Sigmoid colon (tissue), 7 donors: Measurements from ENCODE around the gene TRAF3IP1. TPM values are rescaled to one million over a fixed set of nuclear protein-coding genes. Genes with fewer than 3 reads are reported as not detected.

ENCODE experiments used
- DNase-seq: peaks from one replicate; pipeline ENCODE4 v3.0.0-alpha.2; 2019
- H3K27ac ChIP-seq, 4 donors: fragments of 200-600 bp; sonication (generic); one replicate each; pipeline ENCODE4 v1.5.1; 2016 to 2019; ENCODE audit warnings: mild to moderate bottlenecking in 1 of 4
- H3K27me3 ChIP-seq, 3 donors: fragments of 200-600 bp; sonication (generic); one replicate each; pipeline ENCODE4 v1.5.1; 2019; ENCODE audit warnings: mild to moderate bottlenecking in 1 of 3
- H3K36me3 ChIP-seq, 4 donors: fragments of 200-600 bp; sonication (generic); one replicate each; pipeline ENCODE4 v1.5.1; 2016 to 2019
- H3K4me1 ChIP-seq, 4 donors: fragments of 200-600 bp; sonication (generic); one replicate each; pipeline ENCODE4 v1.5.1; 2017 to 2019
- H3K4me3 ChIP-seq, 4 donors: fragments of 200-600 bp; sonication (generic); one replicate each; pipeline ENCODE4 v1.5.1; 2017 to 2019; ENCODE audit warnings: mild to moderate bottlenecking in 2 of 4, moderate library complexity in 1 of 4
- H3K9me3 ChIP-seq, 4 donors: fragments of 200-600 bp in 3 of 4; sonication (generic) in 3 of 4; one replicate each; pipeline versions ENCODE4 v1.5.1 to v1.6.1; 2013 to 2019
- CTCF ChIP-seq, 4 experiments: fragments of 450-650 bp in 3 of 4; fragments of 200-600 bp in 1 of 4; IDR thresholded peaks; one replicate each; pipeline ENCODE4 v1.5.1; 2016 to 2019; ENCODE audit warnings: antibody characterized with exemption in 4 of 4, mild to moderate bottlenecking in 3 of 4, moderate library complexity in 2 of 4
- EP300 ChIP-seq, 4 donors: sonication (generic); formaldehyde crosslinking; IDR thresholded peaks; one replicate each; pipeline ENCODE4 v1.6.1; 2017; ENCODE audit warnings: antibody characterized with exemption in 4 of 4
- POLR2A ChIP-seq, 2 donors: fragments of 450-650 bp; IDR thresholded peaks; one replicate each; pipeline ENCODE4 v1.6.1; 2016; ENCODE audit warnings: antibody characterized with exemption in 2 of 2, mild to moderate bottlenecking in 2 of 2, moderate library complexity in 2 of 2
- POLR2AphosphoS5 ChIP-seq, 4 donors: sonication (generic); formaldehyde crosslinking; IDR thresholded peaks; one replicate each; pipeline ENCODE4 v1.6.1; 2017; ENCODE audit warnings: antibody characterized with exemption in 4 of 4
- WGBS, 2 donors: extraction: QIAGEN DNeasy Blood & Tissue Kit; methylation state at CpG; one replicate each; pipeline ENCODE4 v1.1.7; 2013; 5-methylcytosine and 5-hydroxymethylcytosine counted together
- intact Hi-C: fragments of 100-400 bp; cut with DNase I; formaldehyde crosslinking; loops from one replicate; pipeline ENCODE4 v1.15.1; 2023
- polyA plus RNA-seq, 3 donors: library from polyadenylated mRNA; stranded (reverse); fragments of 200-250 nt; gene quantifications; one replicate each; pipeline ENCODE4 v1.2.3, GENCODE V29; 2013
- total RNA-seq, 4 donors: library from RNA; depleted of rRNA; stranded (reverse); fragments of >200 nt; gene quantifications; one replicate each; pipeline ENCODE4 v1.1.0, GENCODE V29; 2016
- donor health status: healthy with polysubstance abuse.
- donor health status: Bipolar disorder and iron deficiency.
- donor health status: healthy.

Gene TRAF3IP1
- total and polyA plus RNA-seq, 7 donors: 6.9 to 20.8 (median 17.5) TPM

GRCh38 chr2:238431456-238431855 lies 111.1 kb downstream of the TRAF3IP1 start:
- no peaks in the 10 kb centered on the region for H3K27me3 ChIP-seq
- intact Hi-C loops: no loop called here
- TF ChIP-seq POLR2AphosphoS5 (IDR thresholded peaks at IDR 0.05) (no peak), EP300 (IDR thresholded peaks at IDR 0.05) (no peak), POLR2A (IDR thresholded peaks at IDR 0.05) (no peak), CTCF (IDR thresholded peaks at IDR 0.05) (no peak)
- no peak overlapping the region for H3K4me3 ChIP-seq
- no peak overlapping the region for H3K27ac ChIP-seq
- no peaks in the 10 kb centered on the region for H3K9me3 ChIP-seq
- 74 to 82% methylated on average over 1 of the region's 1 CpG for WGBS, 2 donors
- H3K36me3 ChIP-seq: peaks cover 0 to 38% (median 22%) of the 10 kb centered on the region in 4 donors
- H3K4me1 ChIP-seq: peaks cover 0 to 22% (median 18%) of the 10 kb centered on the region in 4 donors
- DNase-seq: no peak

GRCh38 chr2:238433300-238433915 lies 113.1 kb downstream of the TRAF3IP1 start:
- no peak for TF ChIP-seq POLR2AphosphoS5 (IDR thresholded peaks at IDR 0.05)
- TF ChIP-seq EP300 (IDR thresholded peaks at IDR 0.05): no peak
- TF ChIP-seq CTCF (IDR thresholded peaks at IDR 0.05): no peak
- TF ChIP-seq POLR2A (IDR thresholded peaks at IDR 0.05): no peak
- H3K36me3 ChIP-seq: peaks cover 0 to 50% (median 26%) of the 10 kb centered on the region in 4 donors
- no peaks in the 10 kb centered on the region for H3K9me3 ChIP-seq
- no peaks in the 10 kb centered on the region for H3K27me3 ChIP-seq
- no peak for DNase-seq
- H3K27ac ChIP-seq: no peak overlapping the region
- peaks cover 0 to 12% (median 6%) of the 10 kb centered on the region in 4 donors for H3K4me1 ChIP-seq
- WGBS, 2 donors: 91 to 95% methylated on average over 14 of the region's 14 CpGs
- intact Hi-C loops: no loop called here
- H3K4me3 ChIP-seq: no peak overlapping the region

- Histone ChIP-seq H3K27ac (no peak overlapping the region), H3K4me1 (peaks cover 0 to 12% (median 1%) of the 10 kb centered on the region in 4 donors), H3K9me3 (no peaks in the 10 kb centered on the region), H3K27me3 (no peaks in the 10 kb centered on the region), H3K4me3 (no peak overlapping the region), H3K36me3 (peaks cover 0 to 57% (median 26%) of the 10 kb centered on the region in 4 donors)
- intact Hi-C loops: no loop called here
- WGBS, 2 donors: 92 to 94% methylated on average over 13 of the region's 13 CpGs
- no peak for TF ChIP-seq POLR2A (IDR thresholded peaks at IDR 0.05)
- no peak for TF ChIP-seq CTCF (IDR thresholded peaks at IDR 0.05)
- TF ChIP-seq EP300 (IDR thresholded peaks at IDR 0.05): no peak
- no peak for TF ChIP-seq POLR2AphosphoS5 (IDR thresholded peaks at IDR 0.05)
- no peak for DNase-seq
Measured at GRCh38 chr2:238433941-238434845, 113.9 kb downstream of the TRAF3IP1 start.

GRCh38 chr2:238434846-238435751 lies 114.8 kb downstream of the TRAF3IP1 start:
- no peak for DNase-seq
- H3K4me3 ChIP-seq: no peak overlapping the region
- no peak overlapping the region for H3K27ac ChIP-seq
- H3K36me3 ChIP-seq: peaks cover 0 to 60% (median 26%) of the 10 kb centered on the region in 4 donors
- intact Hi-C loops: no loop called here
- H3K27me3 ChIP-seq: no peaks in the 10 kb centered on the region
- TF ChIP-seq EP300 (IDR thresholded peaks at IDR 0.05) (no peak), POLR2AphosphoS5 (IDR thresholded peaks at IDR 0.05) (no peak), POLR2A (IDR thresholded peaks at IDR 0.05) (no peak), CTCF (IDR thresholded peaks at IDR 0.05) (no peak)
- WGBS, 2 donors: 92 to 93% methylated on average over 24 of the region's 24 CpGs
- peaks cover 0 to 13% (median 2%) of the 10 kb centered on the region in 4 donors for H3K4me1 ChIP-seq
- H3K9me3 ChIP-seq: no peaks in the 10 kb centered on the region
